MCF 10A (cell line): ENCODE measurements around the gene ESR1. TPM values are rescaled to one million over a fixed set of nuclear protein-coding genes. Genes with fewer than 3 reads are reported as not detected.

ENCODE experiments used
- BruUV-seq: library from RNA; stranded (reverse); fragments of 400-500 nt; replicated peaks from 2 replicates; lab custom pipeline; 2021; lab: Mats Ljungman, UMichigan
- CTCF ChIA-PET: fragments of 300-600 bp; sonication (Branson Sonifier 250); formaldehyde crosslinking; extraction: SDS; loops from one replicate; lab custom pipeline; 2021; ENCODE audit warnings: antibody characterized with exemption, inconsistent platforms; lab: Yijun Ruan, JAX
- POLR2A ChIA-PET: fragments of 300-600, 350-650 bp; sonication (Branson Sonifier 250); formaldehyde crosslinking; extraction: SDS; loops from one replicate; lab custom pipeline; 2020; ENCODE audit warnings: antibody characterized with exemption, inconsistent platforms; lab: Yijun Ruan, JAX
- DNase-seq: peaks from one replicate; pipeline ENCODE4 v3.0.0-alpha.2; 2018; ENCODE audit not compliant: unreplicated experiment
- H3K27ac Mint-ChIP-seq: one replicate; pipeline ENCODE4 v1.8.0; 2022; ENCODE audit warnings: mild to moderate bottlenecking, low read depth, mixed read lengths; ENCODE audit not compliant: unreplicated experiment
- H3K27me3 Mint-ChIP-seq: one replicate; pipeline ENCODE4 v1.8.0; 2022; ENCODE audit warnings: mixed read lengths; ENCODE audit not compliant: insufficient read depth, unreplicated experiment
- H3K36me3 Mint-ChIP-seq: one replicate; pipeline ENCODE4 v1.8.0; 2022; ENCODE audit warnings: mild to moderate bottlenecking, moderate library complexity, mixed read lengths; ENCODE audit not compliant: insufficient read depth, unreplicated experiment
- H3K4me1 Mint-ChIP-seq: one replicate; pipeline ENCODE4 v1.8.0; 2022; ENCODE audit warnings: mixed read lengths; ENCODE audit not compliant: insufficient read depth, unreplicated experiment
- H3K4me3 Mint-ChIP-seq: one replicate; pipeline ENCODE4 v1.8.0; 2022; ENCODE audit warnings: mild to moderate bottlenecking, moderate library complexity, mixed read lengths; ENCODE audit not compliant: unreplicated experiment
- H3K9me3 Mint-ChIP-seq: one replicate; pipeline ENCODE4 v1.8.0; 2022; ENCODE audit warnings: mixed read lengths; ENCODE audit not compliant: unreplicated experiment
- CTCF ChIP-seq: fragments of 200-600 bp; IDR thresholded peaks from one replicate; pipeline ENCODE4 v1.8.0; 2022; ENCODE audit warnings: antibody characterized with exemption, mild to moderate bottlenecking; ENCODE audit not compliant: unreplicated experiment
- intact Hi-C: fragments of 100-400 bp; cut with micrococcal nuclease; formaldehyde crosslinking; loops from 2 replicates; pipeline ENCODE4 v1.14.1; 2022
- total RNA-seq: library from RNA; stranded (reverse); gene quantifications from 2 replicates; pipeline ENCODE4 v1.2.3, GENCODE V29; 2022

ESR1 gene
- total RNA-seq, 1 experiment from 2014 or later = 0.05 TPM

GRCh38 chr6:152087096-152087495 lies 279.6 kb downstream of the ESR1 start:
- ChIA-PET CTCF (no interaction called here), POLR2A (interaction anchor here (1.2 kb wide), 1 partner anchor 9 kb away, joined by 5 read pairs; no protein-coding TSS in a partner anchor)
- Mint-ChIP-seq H3K4me3 (no peak overlapping the region), H3K27me3 (no peaks in the 10 kb centered on the region), H3K36me3 (no peaks in the 10 kb centered on the region), H3K9me3 (no peaks in the 10 kb centered on the region), H3K27ac (no peak overlapping the region), H3K4me1 (peaks cover 18% of the 10 kb centered on the region)
- DNase-seq = no peak
- no peak for TF ChIP-seq CTCF
- intact Hi-C loops = no loop called here
- no TSS peak for BruUV-seq

GRCh38 chr6:152087701-152088100 lies 280.2 kb downstream of the ESR1 start:
- no peak for TF ChIP-seq CTCF
- Mint-ChIP-seq H3K4me1 (peaks cover 24% of the 10 kb centered on the region), H3K36me3 (no peaks in the 10 kb centered on the region), H3K27me3 (no peaks in the 10 kb centered on the region), H3K4me3 (no peak overlapping the region), H3K9me3 (no peaks in the 10 kb centered on the region), H3K27ac (no peak overlapping the region)
- CTCF ChIA-PET = interaction anchor here (0.7 kb wide), 1 partner anchor 535 kb away, joined by 3 read pairs; no protein-coding TSS in a partner anchor
- intact Hi-C loops = no loop called here
- POLR2A ChIA-PET = interaction anchor here (1.2 kb wide), 1 partner anchor 9 kb away, joined by 5 read pairs; no protein-coding TSS in a partner anchor
- no TSS peak for BruUV-seq
- DNase-seq = no peak

- Mint-ChIP-seq H3K36me3 (peaks cover 3% of the 10 kb centered on the region), H3K27ac (no peak overlapping the region), H3K27me3 (no peaks in the 10 kb centered on the region), H3K4me1 (peaks cover 45% of the 10 kb centered on the region), H3K9me3 (no peaks in the 10 kb centered on the region), H3K4me3 (no peak overlapping the region)
- POLR2A ChIA-PET = no interaction called here
- intact Hi-C loops = no loop called here
- no TSS peak for BruUV-seq
- no peak for TF ChIP-seq CTCF
- CTCF ChIA-PET = no interaction called here
- DNase-seq = peak; percentile 81
Measured at GRCh38 chr6:152089992-152090391, 282.5 kb downstream of the ESR1 start.

- TF ChIP-seq CTCF = no peak
- no TSS peak for BruUV-seq
- Mint-ChIP-seq H3K27ac (no peak overlapping the region), H3K9me3 (no peaks in the 10 kb centered on the region), H3K4me3 (no peak overlapping the region), H3K4me1 (peaks cover 43% of the 10 kb centered on the region), H3K27me3 (no peaks in the 10 kb centered on the region), H3K36me3 (peaks cover 8% of the 10 kb centered on the region)
- CTCF ChIA-PET = no interaction called here
- DNase-seq = no peak
- POLR2A ChIA-PET = no interaction called here
- intact Hi-C loops = no loop called here
Measured at GRCh38 chr6:152091201-152091600, 283.7 kb downstream of the ESR1 start.
